ENCODE measurements around the gene NOSIP.

NOSIP gene

DNA sequence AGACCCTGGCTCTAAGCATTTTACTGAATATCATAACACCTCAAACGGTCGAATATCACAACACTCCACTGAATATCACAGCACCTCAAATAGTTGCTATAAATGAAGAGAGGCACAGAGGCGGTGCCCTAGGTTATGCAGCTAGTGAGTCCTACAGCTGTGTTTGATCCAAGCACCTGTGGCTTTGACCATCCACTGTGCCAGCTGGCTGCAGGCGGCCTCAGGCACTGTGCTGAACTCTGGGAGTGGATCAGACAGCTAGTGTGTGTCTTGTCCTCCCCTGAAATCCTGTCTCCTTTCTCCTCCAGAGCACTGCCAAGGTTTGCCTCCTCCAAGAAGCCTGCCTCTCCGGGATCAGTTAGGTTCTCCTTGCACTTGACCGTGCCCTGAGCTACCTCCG is 7.3 kb downstream of the NOSIP start:
- DNase-seq (ENCODE audit: low read depth, low spot score): no peak

DNA sequence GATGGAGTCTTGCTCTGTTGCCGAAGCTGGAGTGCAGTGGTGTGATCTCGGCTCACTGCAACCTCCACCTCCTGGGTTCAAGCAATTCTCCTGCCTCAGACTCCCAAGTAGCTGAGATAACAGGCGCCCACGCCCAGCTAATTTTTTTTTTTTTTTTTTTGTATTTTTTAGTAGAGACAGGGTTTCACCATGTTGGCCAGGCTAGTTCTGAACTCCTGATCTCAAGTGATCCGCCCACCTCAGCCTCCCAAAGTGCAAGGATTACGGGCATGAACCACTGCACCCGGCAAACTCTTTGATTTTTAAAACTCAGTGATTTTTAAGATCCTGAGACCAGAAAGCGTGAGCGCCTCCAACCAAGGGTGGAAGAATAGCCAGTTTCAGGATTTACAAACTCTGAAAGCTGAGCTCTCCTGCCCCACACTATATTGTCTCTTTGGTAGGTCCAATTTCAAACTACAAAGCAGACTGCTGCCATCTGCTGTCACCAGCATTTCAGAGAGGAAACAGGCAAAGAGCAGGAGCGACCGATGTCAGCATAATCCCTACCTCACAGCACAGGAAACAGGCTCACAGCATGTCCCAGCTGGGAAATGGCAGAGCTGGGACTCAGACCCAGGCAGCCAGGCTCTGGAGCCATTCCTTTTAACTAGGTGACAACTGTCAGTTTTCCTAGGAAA is 9.2 kb downstream of the NOSIP start:
- no peak for DNase-seq (ENCODE audit: low read depth, low spot score)

DNA sequence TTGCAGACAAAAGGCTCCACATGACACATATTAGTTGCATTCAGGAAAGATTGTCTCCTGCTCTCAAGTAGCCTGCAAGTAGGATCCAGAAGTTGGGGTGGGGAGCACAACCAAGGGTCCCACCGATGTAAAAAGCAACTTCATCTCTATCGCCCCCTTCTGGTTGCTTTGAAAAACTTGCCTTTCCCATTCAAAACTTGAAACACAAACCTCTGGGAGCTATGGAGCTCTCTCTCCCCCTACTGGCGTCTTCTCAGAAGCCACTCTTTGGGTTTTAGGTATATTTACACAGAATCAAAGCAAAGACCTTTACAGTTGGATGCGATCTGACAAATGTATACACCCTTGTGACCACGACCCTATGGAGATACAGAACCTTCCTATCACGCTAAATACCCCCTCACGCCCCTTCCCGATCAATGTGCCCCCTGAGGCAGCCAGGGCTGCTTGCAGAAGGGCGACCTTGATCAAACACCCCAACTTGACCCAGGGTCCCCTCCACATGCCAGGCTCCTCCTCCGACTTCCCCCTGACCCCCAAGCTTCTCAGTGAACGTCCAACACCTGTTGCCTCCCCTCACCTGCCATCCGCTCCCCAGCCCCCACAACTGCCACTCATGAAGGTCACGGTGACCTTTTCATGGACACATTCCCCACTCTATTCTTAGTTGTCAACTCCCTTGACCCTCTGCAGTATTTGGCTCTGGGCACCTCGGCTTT is 10.1 kb downstream of the NOSIP start:
- no peak for DNase-seq (ENCODE audit: low read depth, low spot score)

GRCh38 chr19:49567861-49568441 is 12.4 kb downstream of the NOSIP start:
- no peak for DNase-seq (ENCODE audit: low read depth, low spot score)

DNA sequence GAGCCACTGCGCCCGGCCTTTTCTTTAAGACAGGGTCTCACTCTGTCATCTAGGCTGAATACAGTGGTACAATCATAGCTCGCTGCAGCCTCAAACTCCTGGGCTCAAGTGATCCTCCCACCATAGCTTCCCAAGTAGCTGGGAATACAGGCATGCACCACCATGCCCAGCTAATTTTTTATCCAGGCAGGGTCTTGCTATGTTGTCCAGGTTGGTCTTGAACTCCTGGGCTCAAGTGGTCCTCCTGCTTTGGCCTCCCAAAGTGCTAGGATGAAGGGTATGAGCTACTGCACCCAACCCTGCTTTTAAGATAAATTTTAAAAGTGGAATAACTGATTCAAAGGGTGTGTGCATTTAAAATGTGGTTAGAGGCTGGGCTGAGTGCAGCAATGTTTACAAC is 14.1 kb downstream of the NOSIP start:
- no peak for DNase-seq (ENCODE audit: low read depth, low spot score)

DNA sequence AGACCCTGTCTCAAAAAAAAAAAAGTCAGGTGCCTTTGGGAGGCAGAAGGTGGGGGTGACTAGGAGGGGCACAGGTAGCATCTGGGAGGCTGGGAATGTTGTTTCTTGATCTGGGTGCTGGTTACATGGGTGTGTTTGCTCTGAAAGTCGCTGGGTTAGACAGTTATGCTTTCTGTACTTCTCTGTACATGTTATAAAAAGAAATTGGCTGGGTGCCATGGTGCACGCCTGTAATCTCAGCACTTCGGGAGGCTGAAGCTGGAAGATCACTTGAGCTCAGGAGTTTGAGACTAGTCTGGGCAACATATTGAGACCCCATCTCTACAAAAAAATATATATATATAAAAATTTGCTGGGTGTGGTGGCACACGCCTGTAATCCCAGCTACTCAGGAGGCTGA is 15.1 kb downstream of the NOSIP start:
- DNase-seq (ENCODE audit: low read depth, low spot score): no peak

GRCh38 chr19:49564616-49565045 is 15.7 kb downstream of the NOSIP start:
- DNase-seq (ENCODE audit: low read depth, low spot score): no peak

DNA sequence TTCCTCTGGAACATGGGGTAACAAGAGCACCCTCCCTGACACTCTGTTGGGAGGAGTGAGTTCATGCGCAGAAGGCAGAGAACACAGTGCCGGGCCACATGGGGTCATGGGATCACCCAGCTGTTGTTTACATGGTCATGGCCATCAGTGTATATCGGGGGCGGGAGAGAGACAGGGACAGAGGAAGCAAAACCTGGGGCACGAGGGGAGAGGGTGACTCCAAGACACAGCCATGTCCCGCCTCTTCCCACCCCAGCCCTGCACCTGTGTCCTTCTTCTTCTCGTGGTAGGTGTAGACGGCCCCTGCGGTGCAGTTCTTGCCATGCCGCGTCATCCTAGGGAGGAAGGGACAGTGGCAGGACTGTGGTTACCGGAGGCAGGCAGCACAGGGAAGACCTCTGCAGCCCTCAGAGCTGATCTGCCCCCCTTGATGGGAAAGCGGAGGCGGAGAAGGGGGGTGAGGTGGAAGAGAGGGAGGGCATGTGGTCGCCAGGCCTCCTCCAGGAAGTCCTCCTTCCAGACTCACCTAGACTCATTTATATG is 19.9 kb downstream of the NOSIP start:
- no peak for DNase-seq (ENCODE audit: low read depth, low spot score)

- no peak for DNase-seq (ENCODE audit: low read depth, low spot score)
Measured at GRCh38 chr19:49559928-49560327, 20.4 kb downstream of the NOSIP start.

DNA sequence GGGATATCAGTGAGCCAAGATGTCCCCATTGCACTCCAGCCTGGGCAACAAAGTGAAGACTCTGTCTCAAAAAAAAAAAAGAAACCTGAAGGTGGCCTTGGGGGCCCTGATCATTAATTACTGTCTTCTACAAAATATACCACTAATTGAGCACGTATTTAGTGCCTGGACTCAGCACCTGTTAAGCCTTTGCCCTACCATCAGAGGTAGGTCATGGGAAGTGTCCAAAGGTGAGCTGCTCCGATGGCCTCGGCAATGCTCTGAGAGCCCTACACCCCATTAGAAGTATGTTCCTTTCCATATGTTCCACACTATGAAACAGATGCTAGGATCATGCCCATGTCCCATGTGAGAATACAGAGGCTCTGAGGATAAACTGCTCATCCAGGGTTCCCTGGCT is 20.9 kb downstream of the NOSIP start:
- DNase-seq (ENCODE audit: low read depth, low spot score): no peak

- no peak for DNase-seq (ENCODE audit: low read depth, low spot score)
Measured at GRCh38 chr19:49558591-49558990, 21.8 kb downstream of the NOSIP start.

GRCh38 chr19:49557641-49558325 is 22.6 kb downstream of the NOSIP start:
- no peak for DNase-seq (ENCODE audit: low read depth, low spot score)

DNA sequence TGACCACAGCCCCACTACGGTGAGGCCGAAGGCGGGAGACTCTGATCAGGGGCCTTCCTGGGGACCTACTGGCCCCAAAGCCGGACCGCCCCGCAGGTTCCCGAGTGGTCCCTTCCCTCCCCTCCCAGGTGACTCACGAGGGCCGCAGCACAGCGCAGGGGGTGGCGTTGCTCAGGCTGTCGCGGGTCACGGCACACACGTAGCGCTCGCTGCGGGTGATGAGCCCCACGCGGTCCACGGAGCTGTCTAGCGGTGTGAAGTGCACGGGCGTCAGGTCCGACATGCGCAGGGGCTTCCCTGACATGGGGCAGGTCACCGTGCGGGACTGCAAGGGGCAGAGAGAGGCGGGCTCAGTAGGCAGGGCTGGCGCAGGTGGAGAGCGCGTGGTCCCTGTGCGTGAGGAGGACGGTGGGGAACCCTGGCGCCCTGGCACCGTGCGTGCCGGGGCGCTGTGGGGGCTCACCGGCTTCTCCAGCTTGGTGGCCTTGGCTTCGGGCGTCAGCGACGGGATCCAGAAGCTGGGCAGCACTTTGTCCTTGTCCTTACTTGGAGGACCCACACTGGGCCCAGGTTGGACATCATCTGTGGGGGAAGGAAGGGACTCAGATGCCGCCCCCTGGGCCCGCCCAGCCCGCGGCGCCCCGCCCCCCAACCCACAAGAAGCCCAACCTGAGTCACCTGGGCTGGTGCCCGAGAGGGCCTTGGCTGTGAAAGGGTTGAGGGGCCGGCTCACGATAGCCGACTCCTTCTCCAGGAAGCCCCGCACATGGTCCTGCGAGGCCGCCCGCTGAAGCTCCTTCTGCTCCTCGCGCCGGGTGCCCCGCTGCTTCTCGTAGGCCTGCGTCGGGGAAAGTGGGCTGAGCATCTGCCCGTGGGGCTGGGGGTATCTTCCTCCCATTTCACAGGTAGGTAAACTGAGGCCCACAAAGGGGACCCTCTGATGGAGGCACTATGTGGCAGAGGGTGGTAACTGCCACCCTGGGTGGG is 23.7 kb downstream of the NOSIP start:
- DNase-seq (ENCODE audit: low read depth, low spot score): no peak

GRCh38 chr19:49555600-49556411 is 24.6 kb downstream of the NOSIP start:
- DNase-seq (ENCODE audit: low read depth, low spot score): no peak

- no peak for DNase-seq (ENCODE audit: low read depth, low spot score)
Measured at GRCh38 chr19:49554701-49555181, 25.6 kb downstream of the NOSIP start.

DNA sequence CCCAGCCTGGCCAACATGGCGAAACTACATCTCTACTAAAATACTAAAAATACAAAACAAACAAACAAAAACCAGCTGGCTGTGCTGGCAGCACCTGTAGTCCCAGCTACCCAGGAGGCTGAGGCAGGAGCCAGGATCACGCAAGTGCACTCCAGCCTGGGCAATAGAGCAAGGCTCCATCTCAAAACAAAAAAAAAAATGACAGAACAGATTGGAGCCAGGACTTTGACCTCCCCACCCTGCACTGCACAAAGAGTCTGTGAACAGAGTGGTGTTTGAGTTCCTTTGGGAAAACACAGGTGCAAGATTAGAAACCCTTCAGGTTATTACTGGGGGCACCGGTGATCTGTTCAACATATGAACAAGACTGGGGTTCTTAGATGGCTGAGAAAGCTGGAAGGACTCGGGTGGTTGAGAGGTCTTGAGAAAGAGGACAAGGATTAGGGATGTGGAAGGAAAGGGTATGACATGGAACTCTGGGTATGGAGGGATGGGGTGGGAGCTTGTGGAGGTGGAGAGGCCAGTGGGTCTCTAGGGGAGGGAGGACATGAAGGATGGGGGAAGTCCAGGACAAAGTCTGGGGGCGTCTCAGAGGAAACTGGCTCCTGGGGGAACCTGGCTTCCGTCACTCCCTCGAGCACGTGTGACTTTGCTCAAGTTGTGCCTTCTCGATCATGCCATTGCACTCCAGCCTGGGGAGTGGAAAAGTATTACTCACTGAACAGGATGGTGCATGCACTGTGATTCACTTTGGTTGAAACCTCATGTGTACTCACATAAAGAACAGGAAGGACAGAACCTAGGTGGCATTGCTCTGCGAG is 26.7 kb downstream of the NOSIP start:
- no peak for DNase-seq (ENCODE audit: low read depth, low spot score)

DNA sequence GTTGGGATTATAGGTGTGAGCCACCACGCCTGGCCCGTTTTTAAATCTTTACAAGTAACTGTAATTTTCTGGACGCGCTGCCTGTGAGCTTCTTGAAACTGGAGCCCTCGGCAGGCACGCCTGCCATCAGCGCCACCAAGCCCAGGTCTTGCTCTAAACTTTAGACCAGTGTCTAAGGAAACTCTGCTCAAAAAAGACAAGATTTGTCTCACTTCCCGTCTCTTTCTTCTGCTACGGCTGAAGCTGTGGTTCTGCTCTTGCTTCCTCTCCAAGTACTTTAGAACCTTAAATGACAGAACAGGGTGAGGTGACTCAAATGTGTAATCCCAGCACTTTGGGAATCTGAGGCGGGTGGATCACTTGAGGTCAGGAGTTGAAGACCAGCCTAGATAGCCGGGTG is 27.6 kb downstream of the NOSIP start:
- DNase-seq (ENCODE audit: low read depth, low spot score): no peak

DNA sequence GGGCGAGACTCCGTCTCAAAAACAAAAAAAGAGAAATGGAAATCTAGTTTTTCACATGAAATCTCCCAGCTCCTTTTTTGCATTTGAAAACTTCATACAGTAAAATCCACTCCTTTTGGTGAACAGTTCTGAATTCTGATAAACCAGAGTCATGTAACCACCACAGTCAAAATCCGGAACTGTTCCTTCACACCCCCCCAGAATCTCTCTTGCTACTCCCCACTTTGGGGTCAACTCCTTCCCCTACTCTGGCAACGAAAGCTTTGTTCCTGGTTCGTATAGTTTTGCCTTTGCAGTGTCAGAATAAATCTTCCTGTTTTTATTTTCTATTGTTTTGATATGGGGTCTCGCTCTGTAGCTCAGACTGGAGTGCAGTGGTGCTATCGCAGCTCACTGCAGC is 28.8 kb downstream of the NOSIP start:
- DNase-seq (ENCODE audit: low read depth, low spot score): no peak

- no peak for DNase-seq (ENCODE audit: low read depth, low spot score)
Measured at GRCh38 chr19:49549045-49549444, 31.3 kb downstream of the NOSIP start.
